SIG-M5 treated with dmso at 0.1 percent for 504 hours (cell line): ENCODE data around the gene ELOVL5.
"Not testable (repeated sequence)": the region's sequence is repeated elsewhere in the genome, so short reads cannot be mapped to it uniquely, and the experiment has no call there.

ENCODE experiments used
- DNase-seq: peaks from one replicate; lab custom pipeline; 2025; ENCODE audit not compliant: unreplicated experiment; lab: John Stamatoyannopoulos, UW

Gene ELOVL5

GRCh38 chr6:53306217-53306616 lies 42.5 kb downstream of the ELOVL5 start:
- not testable (repeated sequence) for DNase-seq

- not testable (repeated sequence) for DNase-seq
Observed at GRCh38 chr6:53305506-53306005, 43.2 kb downstream of the ELOVL5 start.

GRCh38 chr6:53304953-53305352 lies 43.8 kb downstream of the ELOVL5 start:
- not testable (repeated sequence) for DNase-seq

- DNase-seq = no peak
Observed at GRCh38 chr6:53302678-53303360, 45.9 kb downstream of the ELOVL5 start.

GRCh38 chr6:53301801-53302537 lies 46.8 kb downstream of the ELOVL5 start:
- DNase-seq = no peak

GRCh38 chr6:53300656-53301551 lies 47.8 kb downstream of the ELOVL5 start:
- DNase-seq = no peak

GRCh38 chr6:53299331-53300005 lies 49.3 kb downstream of the ELOVL5 start:
- DNase-seq = no peak

GRCh38 chr6:53297004-53297403 lies 51.7 kb downstream of the ELOVL5 start:
- DNase-seq = no peak

GRCh38 chr6:53295176-53295575 lies 53.6 kb downstream of the ELOVL5 start:
- DNase-seq = no peak

GRCh38 chr6:53294611-53295010 lies 54.1 kb downstream of the ELOVL5 start:
- DNase-seq = no peak

GRCh38 chr6:53294095-53294494 lies 54.7 kb downstream of the ELOVL5 start:
- DNase-seq = no peak

- no peak for DNase-seq
Observed at GRCh38 chr6:53293691-53294090, 55.1 kb downstream of the ELOVL5 start.

GRCh38 chr6:53290537-53291510 lies 57.9 kb downstream of the ELOVL5 start:
- no peak for DNase-seq

- DNase-seq = no peak
Observed at GRCh38 chr6:53287336-53288225, 61.2 kb downstream of the ELOVL5 start.

GRCh38 chr6:53284901-53285300 lies 63.8 kb downstream of the ELOVL5 start:
- no peak for DNase-seq

GRCh38 chr6:53282741-53283140 lies 66.0 kb downstream of the ELOVL5 start:
- DNase-seq = no peak

- no peak for DNase-seq
Observed at GRCh38 chr6:53282234-53282633, 66.5 kb downstream of the ELOVL5 start.

- no peak for DNase-seq
Observed at GRCh38 chr6:53281518-53282215, 67.1 kb downstream of the ELOVL5 start.
